T-helper 1 cell treated with Interleukin-12 subunit alpha and Interleukin-12 subunit beta and Interleukin-4 antibody, amounts not matched to agents 30 ng/mL and 1 ng/mL, for 36 hours (primary cell): Measurements from ENCODE around the gene GAB2. TPM values are rescaled to one million over a fixed set of nuclear protein-coding genes. Genes with fewer than 3 reads are reported as not detected.
"Not testable (repeated sequence)": the region's sequence is repeated elsewhere in the genome, so short reads cannot be mapped to it uniquely, and the experiment has no call there.

Experiments used
- intact Hi-C: fragments of 100-400 bp; cut with micrococcal nuclease; formaldehyde crosslinking; loops from one replicate; pipeline ENCODE4 v1.15.1; 2024
- total RNA-seq: library from RNA; stranded (reverse); gene quantifications from 2 replicates; pipeline ENCODE4 v1.2.3, GENCODE V29; 2022

Gene GAB2
- total RNA-seq, 1 donor from 2014 or later, result 50.6 TPM

DNA sequence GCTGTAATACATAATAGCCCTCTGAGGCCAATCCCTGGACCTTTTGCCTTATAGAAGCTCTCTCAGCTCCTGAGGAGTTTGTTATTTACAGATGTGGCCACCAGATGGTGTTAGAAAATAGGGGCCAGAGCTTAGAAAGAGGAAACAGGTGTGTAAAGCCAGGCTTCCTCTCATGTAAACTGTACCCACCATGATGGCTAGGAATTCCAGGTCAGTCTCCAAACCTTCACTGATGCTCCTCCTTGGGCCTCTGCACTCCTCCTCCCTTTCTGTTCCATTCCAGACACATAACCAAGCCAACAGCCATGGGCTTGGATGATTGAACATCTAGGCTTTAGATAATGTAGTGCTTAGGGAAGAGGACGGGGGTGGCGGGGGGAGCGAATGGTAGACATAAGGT, 189.2 kb downstream of the GAB2 start:
- intact Hi-C loops, result loop anchor here (1.0 to 5.0 kb wide), 7 partner anchors 84 to 358 kb away; partner anchors contain the start of gene GAB2

DNA sequence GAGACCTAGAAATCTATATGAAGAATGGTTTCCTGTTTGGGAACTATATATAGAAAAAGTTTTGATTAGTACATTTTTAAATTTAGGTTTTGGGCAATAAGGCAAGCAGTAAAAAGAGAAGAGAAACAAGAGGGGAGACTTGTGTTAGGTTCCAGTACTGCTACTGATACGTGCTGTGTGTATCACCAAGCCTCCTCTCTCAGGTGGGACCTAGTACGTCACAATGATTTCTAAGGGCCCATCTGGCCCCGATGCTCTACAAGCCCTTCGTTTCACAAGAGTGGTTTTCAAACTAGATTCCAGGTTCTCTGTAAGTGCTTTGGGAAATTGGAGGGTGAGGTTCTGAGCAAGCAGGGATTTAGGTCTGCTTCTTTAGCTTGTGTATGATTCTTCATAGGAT, 189.7 kb downstream of the GAB2 start:
- intact Hi-C loops, result loop anchor here (1.0 to 5.0 kb wide), 12 partner anchors 26 to 407 kb away; partner anchors contain the start of genes AAMDC, ALG8, GAB2 and KCTD21

DNA sequence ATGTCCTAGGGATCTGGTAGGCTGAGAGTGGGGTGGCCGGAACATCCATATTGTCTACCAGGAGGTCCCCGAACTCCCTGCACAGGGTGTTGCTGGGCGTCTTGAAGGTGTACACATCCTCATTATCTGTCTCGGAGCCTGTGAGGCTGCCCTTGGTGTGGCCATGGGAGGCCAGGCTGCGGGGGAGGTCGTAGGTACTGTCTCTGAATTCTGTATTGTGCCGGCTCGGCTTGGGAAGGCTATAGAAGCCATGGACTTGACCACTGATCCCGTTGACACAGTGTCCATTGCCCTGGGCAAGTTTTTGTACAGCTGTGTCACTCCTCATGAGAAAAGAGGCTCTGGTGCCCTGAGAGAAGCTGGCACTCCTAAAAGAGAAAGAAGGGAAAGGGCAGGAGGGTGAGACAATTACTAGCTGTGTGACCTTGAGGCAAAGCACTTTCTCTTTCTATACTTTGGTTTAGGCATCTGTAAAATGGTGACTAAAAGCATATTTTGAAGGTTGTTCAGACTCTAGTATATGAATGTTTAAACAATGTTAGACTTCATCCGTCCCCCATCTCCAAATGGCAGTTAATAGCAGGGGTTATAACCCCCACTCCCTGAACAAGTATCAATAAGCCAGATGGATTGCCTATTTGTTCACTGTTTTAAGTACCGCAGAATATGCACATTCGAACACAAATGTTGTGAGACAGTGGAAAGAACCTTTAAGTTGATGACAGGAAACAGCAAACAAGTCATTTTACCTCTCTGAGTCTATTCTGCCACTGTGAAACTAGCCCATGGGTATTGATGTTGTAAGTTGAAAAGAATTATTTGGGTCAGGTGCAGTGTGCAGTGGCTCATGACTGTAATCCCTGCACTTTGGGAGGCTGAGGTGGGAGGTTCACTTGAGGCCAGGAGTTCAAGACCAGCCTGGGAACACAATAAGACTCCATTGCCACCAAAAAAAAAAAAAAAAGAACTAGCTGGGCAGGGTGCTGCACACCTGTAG, 190.6 kb downstream of the GAB2 start:
- intact Hi-C loops, result loop anchor here (1.0 to 5.0 kb wide), 7 partner anchors 25 to 406 kb away; partner anchors contain the start of genes AAMDC, ALG8, KCTD21 and USP35

DNA sequence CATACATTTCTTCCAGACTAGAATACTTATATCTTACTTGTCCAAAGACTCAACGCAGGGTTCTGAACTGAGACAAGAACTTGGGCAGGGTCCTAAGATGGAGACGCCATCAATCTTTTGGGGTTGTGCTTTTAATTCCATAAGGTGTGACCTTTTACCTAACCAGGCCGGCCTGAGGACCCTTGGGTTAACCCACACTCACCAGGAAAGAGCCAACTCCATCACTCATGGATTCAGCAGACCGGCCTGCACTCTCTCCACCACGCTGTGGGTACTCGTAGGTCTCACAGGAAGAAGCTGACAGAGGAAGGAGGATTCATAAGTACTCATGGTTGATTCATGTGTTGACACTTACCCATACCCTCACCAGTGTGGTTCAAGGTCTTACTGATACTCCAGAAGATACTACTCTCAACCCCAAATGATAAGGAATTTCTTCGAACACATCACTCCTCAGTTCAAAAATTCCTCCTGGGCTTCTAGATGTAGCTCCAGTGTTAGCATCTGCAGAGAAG, 192.7 kb downstream of the GAB2 start:
- intact Hi-C loops, result loop anchor here (5.0 kb wide), 2 partner anchors 87 to 117 kb away; no protein-coding TSS in a partner anchor

DNA sequence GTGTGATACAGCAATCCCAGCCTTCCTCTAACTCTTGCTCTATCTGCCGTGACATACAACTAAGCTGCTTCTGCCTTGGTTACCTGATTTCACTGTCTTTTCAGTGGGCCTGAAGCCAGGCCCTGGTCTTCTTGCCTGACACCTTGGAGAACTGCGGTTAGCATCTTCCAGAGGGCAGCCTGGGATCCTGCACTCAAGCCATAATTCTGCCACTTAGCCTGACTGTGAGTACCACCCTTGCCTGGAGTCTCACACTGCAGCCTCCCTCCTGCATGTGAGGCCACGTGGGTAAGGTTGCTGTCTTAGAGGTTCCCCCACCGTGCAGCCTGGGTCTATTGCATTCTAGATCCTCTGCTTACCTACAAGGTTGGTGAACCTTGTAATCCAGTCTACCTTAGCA, 193.1 kb downstream of the GAB2 start:
- intact Hi-C loops, result no loop called here

DNA sequence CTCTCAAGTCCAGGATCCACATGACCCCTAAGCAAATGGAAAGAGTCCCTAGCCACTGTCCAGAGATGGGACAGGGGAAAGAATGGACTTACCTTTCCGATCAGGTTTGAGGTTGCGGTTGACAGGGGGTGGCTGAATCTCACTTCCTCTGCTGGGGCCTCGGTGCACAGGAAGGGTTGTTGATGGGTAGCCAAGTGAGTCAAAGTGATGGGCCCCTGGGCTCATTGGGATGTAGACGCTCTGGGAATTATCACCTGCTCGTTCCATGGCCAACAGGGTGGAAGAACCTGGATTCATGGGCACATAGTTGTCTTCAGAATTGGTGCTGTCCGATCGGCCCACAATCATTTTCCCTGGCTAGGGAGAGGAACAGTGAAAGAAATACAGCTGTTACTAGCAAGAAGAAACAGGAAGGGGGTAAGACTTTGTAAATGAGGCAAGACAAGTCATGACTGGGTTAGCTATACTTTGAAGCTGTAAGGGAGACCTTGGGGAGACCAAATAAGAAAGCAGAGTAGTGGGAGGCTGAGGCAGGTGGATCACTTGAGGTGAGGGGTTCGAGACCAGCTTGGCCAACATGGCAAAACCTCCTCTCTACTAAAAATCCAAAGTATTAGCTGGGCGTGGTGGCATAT, 194.2 kb downstream of the GAB2 start:
- intact Hi-C loops, result no loop called here

DNA sequence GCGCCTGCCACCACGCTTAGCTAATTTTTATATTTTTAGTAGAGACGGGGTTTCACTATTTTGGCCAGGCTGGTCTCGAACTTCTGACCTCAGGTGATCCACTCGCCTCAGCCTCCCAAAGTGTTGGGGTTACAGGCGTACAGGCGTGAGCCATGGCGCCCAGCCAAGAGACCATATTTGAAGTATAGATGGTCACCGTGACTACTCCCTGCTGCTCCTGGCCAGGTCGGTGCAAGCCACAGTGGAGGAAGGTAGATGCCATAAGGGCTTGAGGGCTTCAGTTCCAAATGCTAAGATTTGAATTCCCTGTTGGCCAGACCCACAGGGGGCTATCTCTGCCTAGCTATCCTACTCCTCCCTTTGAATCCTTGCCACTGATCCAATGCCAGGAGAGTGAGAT, 194.9 kb downstream of the GAB2 start:
- intact Hi-C loops, result not testable (repeated sequence)

DNA sequence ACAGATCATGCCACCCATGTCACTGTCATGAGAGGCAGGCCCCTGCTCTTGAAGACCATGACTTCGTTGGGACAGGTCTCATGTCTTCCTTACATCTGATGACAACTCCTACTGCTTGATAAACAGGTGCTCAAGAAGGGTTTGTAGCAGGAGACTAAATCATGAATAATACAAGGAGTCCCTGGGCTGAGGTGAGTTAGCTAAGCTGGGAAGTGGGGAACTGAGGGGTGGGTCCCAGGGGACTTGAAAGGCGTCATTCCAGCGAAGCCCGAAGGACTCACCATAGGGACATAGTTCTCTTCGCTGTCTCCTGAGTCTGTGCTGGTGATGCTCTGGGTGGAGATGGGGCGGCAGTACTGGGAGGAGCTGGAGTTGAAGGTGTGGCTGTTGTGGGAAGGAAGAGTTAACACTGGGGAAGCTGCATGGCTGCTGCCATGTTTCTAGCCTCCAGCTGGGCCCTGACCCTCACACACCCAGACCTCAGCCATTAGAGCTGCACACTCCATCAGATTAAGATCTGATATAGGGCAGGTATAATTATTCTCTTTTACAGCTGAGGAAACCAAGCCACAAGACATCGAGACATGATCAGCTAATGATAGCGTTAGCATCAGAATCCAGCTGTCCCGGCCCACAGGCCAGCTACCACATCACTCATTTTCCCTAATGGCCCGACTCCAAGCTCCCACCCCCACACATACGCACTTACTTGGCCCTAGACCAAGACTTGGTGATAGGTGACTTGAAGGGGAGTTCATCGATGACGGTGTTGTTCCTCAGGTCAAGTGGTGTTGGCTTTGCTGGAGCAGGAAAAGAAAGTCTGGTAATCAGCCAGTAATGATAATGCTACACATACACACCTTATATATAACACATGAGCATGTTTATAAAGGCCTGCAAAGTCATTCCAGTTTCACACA, 196.0 kb downstream of the GAB2 start:
- intact Hi-C loops, result no loop called here

DNA sequence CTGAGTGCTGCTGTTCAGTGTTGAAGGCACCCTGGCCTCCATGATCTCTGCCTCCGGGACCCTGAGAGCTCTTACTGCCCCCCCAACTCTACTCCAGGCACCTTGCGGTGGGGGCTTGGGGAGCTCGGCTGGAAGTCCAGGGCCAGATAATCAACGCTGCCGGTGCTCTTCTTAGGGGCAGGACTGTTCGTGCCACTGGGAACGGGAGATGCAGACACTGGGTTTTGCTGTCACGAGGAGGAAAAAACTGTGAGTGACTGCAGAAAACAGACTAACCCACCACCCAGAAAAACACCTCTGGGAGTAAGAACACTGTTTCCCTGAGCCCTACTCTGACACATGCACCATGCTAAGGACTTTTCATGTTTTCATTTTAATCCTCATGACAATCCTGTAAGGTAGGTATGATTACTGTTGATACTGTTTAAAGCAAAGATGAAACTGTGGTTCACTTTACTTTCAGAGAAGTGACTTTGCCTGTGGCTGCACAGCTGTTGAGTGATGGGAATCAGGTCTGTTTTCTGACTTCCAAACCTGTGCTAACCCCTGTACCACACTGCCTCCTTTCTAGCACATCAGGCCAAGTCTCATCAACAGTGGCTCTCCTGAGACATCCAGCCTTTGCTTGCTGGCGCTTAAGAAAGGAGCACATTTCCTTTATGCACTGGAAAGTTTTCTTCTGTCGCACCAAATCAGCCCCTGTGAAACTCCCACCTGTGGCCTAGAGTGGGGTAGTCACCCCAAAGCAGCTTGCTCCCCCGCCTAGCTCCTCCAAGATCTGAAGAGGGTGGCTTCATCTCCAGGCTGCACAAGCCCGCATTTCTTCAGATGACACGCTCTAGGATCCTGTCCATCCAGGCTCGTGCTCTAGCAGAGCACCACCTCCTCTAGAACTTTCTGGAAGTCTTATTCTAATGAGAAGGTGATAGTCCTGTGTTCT, 197.1 kb downstream of the GAB2 start:
- intact Hi-C loops, result no loop called here

DNA sequence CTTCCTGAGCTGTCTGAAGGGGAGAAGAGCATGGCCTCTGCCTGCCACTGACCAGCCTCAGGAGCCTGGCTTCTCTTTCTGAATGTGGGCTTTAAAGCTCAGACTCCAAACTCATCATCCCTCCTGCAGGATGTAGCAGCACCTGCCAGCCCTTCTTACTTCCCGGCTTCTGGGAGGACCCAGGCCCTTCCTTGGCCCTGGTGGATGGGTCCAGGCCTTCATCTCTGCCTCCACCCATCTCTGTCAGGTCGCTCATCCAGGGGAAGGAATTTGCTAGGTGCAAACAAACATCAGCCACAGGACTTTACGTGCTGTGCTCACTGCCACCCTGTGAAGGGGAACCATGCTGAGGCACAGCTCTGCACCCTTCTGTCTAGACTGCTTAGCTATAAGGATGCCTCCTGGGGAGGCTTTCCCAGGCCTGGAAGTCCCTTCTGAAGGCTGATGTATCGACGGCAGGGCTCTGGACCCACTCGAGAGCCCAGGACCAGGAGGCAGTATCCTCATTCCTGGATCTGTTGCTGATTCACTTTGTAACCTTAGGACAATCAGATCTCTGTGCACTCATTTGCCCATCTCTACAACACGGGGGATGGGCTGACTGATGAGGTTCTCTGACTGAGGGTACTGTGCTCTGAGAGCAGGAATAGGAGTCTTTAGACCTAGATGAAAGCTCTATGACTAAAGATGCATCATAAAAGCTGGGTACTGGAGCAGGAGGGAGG, 198.0 kb downstream of the GAB2 start:
- intact Hi-C loops, result no loop called here

DNA sequence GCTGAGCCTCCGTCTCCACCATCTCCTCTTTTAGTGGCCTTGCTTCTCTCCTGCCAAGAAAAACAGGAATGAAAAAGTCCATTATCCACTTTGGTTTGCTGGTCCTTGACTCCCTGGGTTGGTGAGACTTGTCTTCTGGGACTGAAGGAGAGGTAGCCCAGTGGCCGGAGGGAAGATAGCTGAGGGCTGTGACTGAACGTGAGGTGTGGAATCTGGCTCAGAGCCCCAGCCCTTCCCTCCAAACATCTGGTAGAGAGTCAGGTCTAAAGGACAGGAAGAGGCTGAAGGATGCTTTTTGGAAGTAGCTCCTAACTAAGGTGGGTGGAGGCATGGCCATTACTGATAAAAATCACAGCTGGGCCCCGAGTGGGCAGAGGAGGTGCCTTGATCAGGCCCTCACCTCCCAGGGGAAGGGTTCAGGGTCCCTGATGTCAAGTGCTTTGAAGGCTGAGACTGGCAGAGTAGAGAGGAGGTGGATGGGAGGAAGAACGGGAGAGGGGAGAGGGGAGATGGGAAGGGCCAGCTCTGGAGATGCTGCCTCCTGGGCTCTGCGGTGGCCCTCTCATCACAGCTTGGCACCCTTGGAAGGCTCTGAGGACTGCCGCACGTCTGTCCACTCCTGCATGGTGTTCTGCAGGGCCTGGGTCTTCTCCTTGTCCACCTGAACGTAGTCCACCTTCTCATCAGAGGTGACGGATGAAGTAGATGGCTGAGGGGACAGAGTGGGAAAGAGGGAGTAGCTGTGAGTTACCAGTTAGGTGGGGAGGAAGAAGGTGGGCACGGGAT, 198.7 kb downstream of the GAB2 start:
- intact Hi-C loops, result no loop called here

DNA sequence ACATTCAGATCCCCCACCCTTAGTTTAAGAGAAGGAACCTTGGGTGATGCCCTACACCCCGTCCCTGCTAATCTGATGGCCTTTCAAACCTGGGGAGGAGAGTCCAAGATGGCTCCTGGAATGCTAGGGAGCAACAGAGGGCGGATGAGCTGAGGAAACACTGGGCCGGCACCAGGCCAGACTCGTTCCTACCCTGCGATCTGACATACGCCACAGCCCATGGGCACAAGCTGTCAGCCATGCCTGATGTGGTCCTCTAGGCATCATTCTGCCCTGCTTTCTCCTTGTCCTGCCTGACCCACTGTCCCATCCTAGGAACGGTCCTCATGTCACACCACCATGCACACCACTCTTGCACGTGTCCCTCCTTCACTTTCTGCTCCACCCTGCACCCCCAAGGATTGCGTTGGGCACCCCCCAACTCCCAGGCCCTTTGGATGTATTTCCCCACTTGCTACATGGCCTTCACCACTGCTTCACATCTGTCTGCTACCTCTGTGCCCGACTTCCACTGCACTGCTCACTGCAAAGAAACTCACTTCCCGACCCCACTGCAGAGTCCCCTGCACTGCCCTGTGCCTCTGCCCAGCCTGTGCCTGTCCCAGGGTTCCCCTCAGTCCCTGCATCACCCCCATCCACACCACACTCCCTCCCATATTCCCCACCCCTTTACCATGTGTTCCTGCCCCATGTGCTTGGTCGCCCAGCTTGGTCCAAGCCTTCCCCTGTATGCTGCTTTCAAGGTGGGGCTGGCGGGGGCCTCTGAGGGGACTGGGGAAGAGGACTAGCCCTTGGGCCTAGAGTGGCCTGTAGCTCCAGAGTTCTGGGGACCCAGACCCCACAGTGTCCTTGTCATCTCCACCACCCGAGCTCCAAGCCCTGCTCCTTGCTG, 199.7 kb downstream of the GAB2 start:
- intact Hi-C loops, result no loop called here

DNA sequence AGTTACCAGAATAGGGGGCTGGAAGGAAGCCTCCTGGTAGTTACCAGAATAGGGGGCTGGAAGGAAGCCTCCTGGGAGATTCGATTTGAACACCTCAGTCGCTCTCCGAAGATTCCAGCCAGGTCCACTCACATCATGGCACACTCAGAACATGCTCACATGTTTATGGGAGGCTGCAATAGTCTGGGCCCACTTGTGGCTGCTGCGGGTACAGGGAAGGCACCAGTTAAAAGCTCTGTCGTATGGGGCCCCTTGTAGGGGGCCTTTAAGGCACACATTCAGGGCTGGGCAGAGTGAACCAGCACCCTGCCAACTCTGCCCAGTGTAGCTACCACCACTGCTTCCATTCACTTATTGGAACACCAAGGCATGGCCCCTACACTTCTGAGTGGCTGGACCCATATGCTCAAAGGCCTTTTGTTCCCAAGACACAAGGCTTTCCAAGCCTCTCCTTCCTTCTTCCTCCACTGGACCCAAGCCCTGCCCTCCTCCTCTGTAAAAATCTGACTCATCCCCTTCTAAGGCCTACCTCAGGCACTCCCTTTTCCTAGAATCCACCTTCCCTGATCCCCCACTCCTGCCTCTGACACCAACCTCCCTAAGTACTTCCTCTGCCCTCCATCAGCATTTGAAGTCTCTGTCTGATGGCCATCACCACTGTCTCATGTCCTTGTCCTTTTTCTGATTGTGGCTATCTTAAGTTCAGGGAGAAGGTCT, 200.9 kb downstream of the GAB2 start:
- intact Hi-C loops, result no loop called here

DNA sequence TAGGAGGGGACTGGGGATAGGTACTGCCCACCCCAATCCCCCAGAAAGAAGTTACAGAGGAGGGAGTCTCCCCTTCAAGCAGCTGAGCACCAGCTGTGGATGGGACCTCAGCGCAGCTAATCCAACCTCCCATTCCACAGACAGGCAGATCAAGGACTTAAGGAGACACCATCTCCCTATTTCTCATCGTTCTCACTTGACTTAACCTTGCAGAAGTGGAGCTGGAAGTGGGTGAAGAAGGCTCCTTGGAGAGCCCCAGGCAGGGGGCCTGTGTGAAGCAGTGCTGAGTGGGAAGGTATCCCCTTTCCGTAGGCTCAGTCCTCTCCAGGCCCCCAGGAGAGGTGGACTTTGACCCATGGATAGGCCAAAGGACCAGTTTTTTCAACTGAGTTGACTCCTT, 201.6 kb downstream of the GAB2 start:
- intact Hi-C loops, result no loop called here

DNA sequence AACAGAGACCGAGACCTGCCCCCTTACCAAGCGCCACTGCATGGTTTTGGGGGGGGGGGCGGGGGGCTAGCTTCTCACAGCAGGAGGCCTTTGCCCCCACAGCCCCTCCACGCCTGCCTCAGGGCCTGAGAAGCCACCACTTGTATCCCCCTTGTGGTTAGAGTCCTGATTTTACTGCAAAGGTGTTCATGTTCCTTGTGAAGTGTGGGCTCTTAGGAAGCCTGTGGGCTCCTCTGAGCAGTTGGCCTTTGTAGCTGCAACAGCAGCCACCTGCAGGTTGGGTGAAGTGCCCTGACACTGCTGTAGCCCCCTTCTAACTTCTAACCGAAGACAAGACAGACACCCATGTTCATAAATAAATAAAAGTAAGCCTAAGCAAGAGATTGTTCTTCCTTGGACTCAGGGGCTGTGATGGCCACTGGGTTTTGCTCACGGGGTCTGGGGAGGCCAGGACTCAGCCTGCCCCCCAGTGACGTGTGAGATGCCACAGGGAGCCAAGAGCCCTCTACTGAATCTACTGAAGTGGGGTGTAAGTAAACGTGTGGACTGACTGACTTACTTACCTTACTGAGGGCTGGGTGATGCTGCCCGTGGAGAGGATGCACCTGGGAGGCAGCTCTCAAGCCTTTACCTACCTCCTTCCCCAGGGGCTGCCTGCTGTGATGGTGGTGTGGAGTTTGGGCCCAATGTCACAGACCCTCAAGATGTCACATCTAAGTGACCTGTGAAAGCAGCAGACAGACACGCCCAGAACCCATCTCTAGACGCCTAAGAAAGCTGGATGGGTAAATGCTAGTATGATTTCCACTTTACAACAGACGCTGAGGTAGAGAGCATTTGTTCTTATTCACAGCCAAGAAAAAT, 203.1 kb downstream of the GAB2 start:
- intact Hi-C loops, result no loop called here
